ENCODE results near the gene USP5.

Gene USP5

GRCh38 chr12:6853626-6854025 is 1.7 kb downstream of the USP5 start:
- no peak for DNase-seq (ENCODE audit: low read depth)
- peak overlapping the region; percentile 97 for H3K4me3 ChIP-seq (ENCODE audit: low read length)
- TF ChIP-seq CTCF (IDR thresholded peaks at IDR 0.05; ENCODE audit: insufficient read depth, low read depth, low read length, missing control alignments), result no peak

- no peak for DNase-seq (ENCODE audit: low read depth)
- no peak overlapping the region for H3K4me3 ChIP-seq (ENCODE audit: low read length)
- TF ChIP-seq CTCF (IDR thresholded peaks at IDR 0.05; ENCODE audit: insufficient read depth, low read depth, low read length, missing control alignments), result no peak
These were observed 2.1 kb downstream of the USP5 start for GRCh38 chr12:6854036-6854435.

- no peak overlapping the region for H3K4me3 ChIP-seq (ENCODE audit: low read length)
- no peak for TF ChIP-seq CTCF (IDR thresholded peaks at IDR 0.05; ENCODE audit: insufficient read depth, low read depth, low read length, missing control alignments)
- DNase-seq (ENCODE audit: low read depth), result no peak
These were observed 3.4 kb downstream of the USP5 start for GRCh38 chr12:6855322-6855721.

GRCh38 chr12:6858799-6859198 is 6.8 kb downstream of the USP5 start:
- no peak overlapping the region for H3K4me3 ChIP-seq (ENCODE audit: low read length)
- DNase-seq (ENCODE audit: low read depth), result no peak
- TF ChIP-seq CTCF (IDR thresholded peaks at IDR 0.05; ENCODE audit: insufficient read depth, low read depth, low read length, missing control alignments), result no peak

GRCh38 chr12:6860116-6860515 is 8.2 kb downstream of the USP5 start:
- DNase-seq (ENCODE audit: low read depth), result no peak
- H3K4me3 ChIP-seq (ENCODE audit: low read length), result no peak overlapping the region
- no peak for TF ChIP-seq CTCF (IDR thresholded peaks at IDR 0.05; ENCODE audit: insufficient read depth, low read depth, low read length, missing control alignments)

- TF ChIP-seq CTCF (IDR thresholded peaks at IDR 0.05; ENCODE audit: insufficient read depth, low read depth, low read length, missing control alignments), result no peak
- H3K4me3 ChIP-seq (ENCODE audit: low read length), result no peak overlapping the region
- DNase-seq (ENCODE audit: low read depth), result no peak
These were observed 9.0 kb downstream of the USP5 start for GRCh38 chr12:6860942-6861341.

- no peak for TF ChIP-seq CTCF (IDR thresholded peaks at IDR 0.05; ENCODE audit: insufficient read depth, low read depth, low read length, missing control alignments)
- DNase-seq (ENCODE audit: low read depth), result no peak
- no peak overlapping the region for H3K4me3 ChIP-seq (ENCODE audit: low read length)
These were observed 9.4 kb downstream of the USP5 start for GRCh38 chr12:6861391-6861790.

All from epithelial cell of esophagus (primary cell).